T-helper 2 cell treated with Interferon-gamma antibody and Interleukin-4, amounts not matched to agents 100 ng/mL and 5 ng/mL, for 36 hours (primary cell): ENCODE results near the gene ANKRD55. TPM values are rescaled to one million over a fixed set of nuclear protein-coding genes. Genes with fewer than 3 reads are reported as not detected.
"Not testable (repeated sequence)": the region's sequence is repeated elsewhere in the genome, so short reads cannot be mapped to it uniquely, and the experiment has no call there.

Experiments
- intact Hi-C: fragments of 100-400 bp; cut with micrococcal nuclease; formaldehyde crosslinking; loops from one replicate; pipeline ENCODE4 v1.15.1; 2023
- total RNA-seq: library from RNA; stranded (reverse); gene quantifications from 2 replicates; pipeline ENCODE4 v1.2.3, GENCODE V29; 2022

The ANKRD55 gene
- total RNA-seq, 1 donor from 2014 or later, result 8.5 TPM

DNA sequence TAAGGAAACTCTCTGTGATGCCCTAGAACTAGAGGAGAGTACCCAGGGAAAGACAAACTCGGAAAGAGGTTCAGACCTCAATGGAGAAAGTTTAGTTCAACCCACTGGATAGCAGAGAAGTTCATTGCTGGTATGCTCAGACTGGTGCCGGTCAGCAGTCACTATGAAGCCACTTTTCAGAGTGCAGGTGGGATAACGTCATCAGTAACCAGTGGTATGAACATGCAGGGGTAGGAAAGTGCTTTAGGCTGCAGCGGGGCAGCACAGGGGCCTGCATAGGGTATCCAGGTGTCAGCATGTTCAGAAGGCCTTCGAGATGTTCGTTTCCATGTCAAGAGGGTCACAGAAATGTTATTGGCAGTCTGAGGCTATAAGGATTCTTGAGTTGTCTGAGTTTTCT lies 20.8 kb upstream of the ANKRD55 start:
- intact Hi-C loops, result no loop called here

DNA sequence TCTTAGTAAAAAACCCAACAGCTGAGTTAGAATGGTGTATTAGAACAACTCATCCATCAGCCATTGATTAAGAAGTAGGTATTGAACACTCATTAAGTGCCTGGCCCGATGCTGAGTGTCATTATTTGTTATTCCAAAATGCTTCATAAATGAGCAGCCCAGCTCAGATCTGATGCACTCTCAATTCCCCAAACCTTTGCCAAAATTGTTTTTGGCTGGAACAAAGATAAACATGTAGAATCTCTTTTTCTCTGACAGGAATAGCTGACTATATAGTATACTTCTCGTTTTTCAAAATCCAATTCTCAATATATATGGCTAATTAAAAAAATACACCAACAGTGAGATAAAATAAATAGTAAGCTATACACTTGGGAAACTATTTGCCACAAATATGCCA lies 20.0 kb upstream of the ANKRD55 start:
- intact Hi-C loops, result no loop called here

DNA sequence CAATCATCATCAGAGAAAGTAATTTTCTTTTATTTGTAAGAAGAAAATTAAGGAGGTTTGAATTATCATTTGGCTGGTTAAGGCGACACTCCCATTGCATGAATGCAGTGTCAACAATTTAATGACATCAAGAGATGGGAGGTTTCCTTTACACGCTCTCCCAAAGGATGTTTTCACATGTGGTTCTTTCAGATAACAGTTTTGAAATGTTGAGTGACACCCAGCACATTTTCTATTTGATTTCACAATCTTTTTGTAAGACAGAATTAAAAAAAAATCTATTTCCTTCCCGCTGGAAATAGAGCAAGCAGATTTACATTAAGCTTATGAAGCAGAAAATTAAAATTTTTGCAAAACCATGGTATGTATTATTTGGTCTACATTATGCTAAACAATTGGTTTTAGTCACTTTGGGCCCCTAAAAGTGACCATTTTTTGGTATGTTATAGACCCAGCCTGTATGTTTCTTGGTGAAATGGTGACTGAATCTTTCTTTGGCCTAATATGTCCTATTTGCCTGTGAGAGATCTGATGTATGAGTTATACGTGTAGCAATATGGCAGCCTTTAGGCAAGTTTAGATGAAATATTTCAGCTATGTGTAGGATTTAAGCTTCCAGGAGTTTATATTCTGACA lies 18.9 kb upstream of the ANKRD55 start:
- intact Hi-C loops, result no loop called here

DNA sequence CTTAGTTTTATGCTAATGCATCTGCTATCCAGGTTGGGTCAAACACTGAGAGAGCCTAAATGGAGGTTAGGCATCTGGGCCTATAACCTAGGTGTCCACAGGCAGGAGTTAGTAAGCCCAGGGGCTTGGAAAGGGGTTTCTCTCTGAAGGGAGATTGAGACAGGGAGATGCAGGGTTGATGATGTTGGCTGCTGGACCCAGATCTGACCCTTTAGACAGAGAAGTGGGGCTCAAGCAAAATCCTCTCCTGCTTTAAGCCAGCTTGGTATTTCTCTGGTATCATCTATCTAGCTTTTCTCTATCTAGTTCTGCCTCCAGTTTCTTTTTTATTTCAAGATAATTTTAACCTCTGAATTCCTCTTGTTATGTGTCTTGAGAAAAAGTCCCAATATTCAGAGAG lies 18.3 kb upstream of the ANKRD55 start:
- intact Hi-C loops, result no loop called here

DNA sequence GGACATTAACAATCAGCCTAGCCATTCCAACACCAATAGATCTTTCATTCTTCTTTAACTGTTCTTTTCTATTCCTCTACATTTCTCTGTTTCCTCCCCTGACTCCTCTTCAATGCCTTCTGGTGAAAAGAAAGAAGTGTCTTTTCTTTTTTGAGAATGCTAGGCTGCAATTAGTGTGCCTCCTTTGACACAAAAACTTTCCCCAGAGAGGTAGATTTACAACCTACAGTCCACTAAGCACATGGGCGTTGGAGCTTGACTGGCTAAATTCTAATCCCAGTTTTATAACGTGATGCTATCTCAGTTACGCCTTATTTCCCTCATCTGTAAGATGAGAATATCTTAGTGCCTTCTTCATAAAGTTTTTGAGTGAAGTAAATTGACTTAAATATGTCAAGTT lies 16.9 kb upstream of the ANKRD55 start:
- intact Hi-C loops, result no loop called here

DNA sequence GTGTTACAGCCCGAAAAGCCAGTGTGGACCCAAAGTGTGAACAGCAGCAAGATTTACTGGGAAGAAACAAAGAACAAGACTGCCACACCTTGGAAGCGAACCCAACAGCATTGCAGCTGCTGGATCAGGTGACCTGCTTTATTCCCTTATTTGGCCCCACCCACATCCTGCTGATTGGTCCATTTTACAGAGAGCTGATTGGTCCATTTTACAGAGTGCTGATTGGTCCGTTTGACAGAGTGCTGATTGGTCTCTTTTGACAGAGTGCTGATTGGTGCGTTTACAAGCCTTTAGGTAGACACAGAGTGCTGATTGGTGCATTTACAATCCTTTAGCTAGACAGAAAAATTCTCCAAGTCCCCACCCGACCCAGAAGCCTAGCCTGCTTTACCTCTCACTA lies 16.0 kb upstream of the ANKRD55 start:
- intact Hi-C loops, result not testable (repeated sequence)

DNA sequence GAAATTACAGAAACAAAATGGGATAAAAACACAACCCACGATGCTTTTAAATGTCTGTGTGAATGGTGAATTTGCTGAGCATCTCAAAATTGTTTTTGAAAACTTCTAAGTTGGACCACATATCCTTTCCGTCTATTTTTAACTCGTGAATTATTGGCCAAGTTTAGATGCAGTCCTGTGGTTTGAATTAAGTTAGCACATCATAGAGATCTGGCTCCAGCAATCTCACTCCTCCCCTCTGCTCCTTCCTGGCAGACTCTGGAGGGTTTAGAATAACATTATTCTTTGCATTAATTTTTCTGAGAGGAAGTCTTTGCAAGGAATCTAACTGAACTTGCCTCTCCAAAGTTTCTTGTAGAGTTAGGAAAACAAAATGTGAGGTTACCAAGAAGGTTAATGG lies 14.5 kb upstream of the ANKRD55 start:
- intact Hi-C loops, result no loop called here

DNA sequence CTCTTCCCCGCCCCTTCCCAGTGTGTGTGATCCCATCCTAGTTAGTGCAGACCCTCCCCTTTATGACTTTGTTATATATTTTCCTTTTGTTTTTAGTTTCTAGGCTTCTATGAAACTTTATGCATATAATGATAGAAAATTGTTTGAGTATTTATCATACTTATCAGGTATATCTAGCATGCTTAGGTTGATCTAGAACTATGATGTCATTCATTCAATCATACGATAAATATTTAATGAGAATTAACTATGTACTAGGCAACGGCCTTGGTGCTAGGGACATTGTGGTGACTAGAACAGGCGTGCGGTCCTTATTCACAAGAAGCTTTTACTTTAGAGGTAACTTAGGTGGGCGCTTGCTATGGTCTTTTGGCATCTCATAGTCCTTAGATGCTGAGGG lies 13.6 kb upstream of the ANKRD55 start:
- intact Hi-C loops, result no loop called here

DNA sequence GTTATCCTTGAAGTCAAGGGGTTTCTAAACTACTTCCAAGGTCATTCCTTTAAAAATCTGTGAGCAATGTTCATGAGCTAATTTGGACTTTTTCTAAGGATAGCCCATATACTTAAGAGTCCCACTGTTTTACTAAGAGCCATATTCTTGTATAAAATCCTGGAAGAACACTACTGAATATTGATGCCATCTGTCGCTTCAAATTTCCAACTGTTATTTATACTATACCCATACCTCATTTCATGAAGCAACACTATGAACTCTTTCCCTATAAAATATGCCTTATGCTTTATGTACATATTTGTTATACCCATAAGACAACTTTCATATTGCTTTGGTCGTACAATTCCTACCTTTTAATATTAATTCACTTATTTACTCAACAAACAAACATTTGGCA lies 12.4 kb upstream of the ANKRD55 start:
- intact Hi-C loops, result no loop called here

DNA sequence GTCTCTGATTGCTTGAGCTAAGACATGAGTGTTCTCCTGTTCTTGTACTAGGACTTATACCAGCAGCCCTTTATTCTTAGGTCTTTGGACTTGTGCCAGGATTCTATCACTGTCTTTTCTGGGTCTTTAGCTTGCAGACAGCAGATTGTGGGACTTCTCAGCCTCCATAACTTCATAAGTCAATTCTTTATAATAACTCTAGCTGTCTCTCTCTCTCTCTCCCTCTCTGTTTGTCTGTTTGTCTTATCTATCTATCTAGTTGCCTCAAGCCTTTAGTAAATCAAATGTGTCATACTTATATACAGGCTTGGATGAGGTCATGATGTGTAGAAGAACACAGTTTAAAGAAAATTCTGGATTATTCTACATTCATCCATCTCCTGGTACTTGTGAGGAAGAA lies 11.5 kb upstream of the ANKRD55 start:
- intact Hi-C loops, result no loop called here

DNA sequence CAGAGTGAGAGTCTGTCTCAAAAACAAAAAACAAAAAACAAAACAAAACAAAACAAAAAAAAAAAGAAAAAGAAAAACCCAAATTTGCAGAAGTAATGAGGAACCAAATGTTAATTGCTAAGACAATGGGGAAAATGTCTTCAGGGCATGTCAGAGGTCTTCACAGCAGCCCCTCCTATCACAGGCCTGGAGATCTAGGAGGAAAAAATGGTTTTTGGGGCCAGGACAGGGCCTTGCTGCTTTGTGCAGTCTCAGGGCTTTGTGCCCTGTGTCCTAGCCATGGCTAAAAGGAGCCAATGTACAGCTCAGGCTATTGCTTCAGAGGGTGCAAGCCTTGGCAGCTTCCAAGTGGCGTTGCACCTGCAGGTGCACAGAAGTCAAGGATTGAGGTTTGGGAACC lies 9.1 kb upstream of the ANKRD55 start:
- intact Hi-C loops, result not testable (repeated sequence)

DNA sequence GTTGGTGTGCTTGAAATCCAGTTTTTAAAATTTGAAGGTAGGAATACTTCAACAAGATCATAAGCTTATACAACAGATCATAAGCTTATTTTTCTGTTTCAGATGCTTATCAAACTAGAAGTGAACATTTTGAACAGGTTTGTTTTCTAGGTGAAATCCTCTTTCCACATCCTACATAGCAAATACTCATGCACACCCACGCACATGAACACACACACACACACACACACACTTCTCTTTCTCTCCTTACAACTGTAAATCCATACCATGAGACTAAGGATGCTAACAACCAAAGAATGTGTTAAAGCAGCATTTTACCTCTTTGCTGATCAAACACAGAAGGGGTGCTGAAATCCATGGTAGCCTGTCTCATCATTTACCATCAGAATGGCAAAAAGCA lies 592 bp downstream of the ANKRD55 start:
- intact Hi-C loops, result no loop called here

DNA sequence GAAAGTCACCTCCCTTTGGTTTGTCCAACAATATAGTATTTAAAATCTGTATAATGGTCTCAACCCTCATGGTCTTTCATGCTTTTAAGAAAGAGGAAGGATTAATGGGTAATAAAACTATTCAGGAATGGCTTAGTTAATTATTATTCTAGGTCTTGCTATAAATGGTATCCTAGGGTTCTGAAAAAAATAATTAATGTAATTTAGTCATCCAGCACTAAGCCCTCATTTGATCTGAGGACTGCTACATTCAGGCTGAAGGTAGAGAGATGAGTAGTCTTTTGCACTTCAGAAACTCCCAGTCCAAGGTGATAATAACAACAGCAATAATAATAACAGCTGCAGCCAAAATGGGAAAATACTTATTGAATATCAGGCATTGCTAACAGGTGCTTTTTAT lies 2.6 kb downstream of the ANKRD55 start:
- intact Hi-C loops, result no loop called here

DNA sequence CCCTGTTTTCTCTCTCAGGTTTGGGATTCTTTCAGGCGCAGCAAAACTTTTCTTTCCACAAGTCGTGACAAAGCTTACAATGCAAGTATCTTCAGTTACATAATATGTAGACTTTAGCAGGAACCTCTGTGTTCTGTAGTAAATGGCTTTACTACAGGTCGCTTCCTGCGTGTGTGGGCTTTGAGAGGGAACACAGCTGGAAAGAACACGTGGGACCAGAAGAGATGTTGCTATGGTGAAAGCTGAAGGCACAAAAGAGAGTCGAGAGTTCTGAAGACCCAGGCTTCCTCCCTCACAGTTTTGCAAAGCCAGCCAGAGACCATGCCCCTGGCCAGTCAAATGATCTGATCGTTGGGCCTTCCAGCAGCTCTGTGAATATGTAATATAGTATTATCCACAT lies 4.0 kb downstream of the ANKRD55 start:
- intact Hi-C loops, result no loop called here

DNA sequence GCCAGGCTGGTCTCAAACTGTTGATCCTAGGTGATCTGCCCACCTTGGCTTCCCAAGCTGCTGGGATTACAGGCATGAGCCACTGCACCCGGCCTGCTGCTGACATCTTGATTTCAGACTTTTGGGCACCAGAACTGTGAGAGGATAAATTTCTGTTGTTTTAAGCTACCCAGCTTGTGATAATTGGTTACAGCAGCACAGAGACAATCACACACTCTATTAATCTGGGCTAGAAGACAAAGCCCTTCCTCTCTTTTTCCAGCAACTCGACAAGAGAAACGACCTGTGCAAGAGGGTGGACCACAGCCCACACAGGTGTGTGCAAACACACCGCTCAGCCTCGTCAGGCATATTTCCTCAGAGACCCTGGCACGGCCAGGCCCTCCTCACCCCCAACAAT lies 4.5 kb downstream of the ANKRD55 start:
- intact Hi-C loops, result no loop called here

DNA sequence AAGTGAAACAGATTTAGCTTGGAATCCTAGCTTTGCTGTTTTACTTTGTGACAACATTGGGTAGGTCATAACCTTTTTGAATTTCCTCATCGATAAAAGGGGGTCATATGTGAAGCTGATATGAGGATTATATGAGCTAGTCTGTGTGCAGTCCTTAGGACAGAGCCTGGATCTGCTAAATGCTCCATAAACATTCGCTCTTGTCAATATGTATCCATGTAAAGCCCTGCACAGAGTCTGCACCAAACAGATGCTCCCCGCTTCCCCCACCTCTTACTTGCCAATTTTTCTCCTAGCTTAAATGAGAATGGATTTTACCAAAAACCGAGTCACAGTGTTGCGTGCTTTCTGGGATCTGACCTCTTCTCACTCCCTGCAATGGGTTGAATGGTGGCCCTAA lies 5.4 kb downstream of the ANKRD55 start:
- intact Hi-C loops, result no loop called here

DNA sequence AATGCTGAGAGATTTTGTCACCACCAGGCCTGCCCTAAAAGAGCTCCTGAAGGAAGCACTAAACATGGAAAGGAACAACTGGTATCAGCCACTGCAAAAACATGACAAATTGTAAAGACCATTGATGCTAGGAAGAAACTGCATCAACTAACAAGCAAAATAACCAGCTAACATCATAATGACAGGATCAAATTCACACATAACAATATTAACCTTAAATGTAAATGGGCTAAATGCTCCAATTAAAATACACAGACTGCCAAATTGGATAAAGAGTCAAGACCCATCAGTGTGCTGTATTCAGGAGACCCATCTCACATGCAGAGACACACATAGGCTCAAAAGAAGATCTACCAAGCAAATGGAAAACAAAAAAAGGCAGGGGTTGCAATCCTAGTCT lies 9.8 kb downstream of the ANKRD55 start:
- intact Hi-C loops, result not testable (repeated sequence)

DNA sequence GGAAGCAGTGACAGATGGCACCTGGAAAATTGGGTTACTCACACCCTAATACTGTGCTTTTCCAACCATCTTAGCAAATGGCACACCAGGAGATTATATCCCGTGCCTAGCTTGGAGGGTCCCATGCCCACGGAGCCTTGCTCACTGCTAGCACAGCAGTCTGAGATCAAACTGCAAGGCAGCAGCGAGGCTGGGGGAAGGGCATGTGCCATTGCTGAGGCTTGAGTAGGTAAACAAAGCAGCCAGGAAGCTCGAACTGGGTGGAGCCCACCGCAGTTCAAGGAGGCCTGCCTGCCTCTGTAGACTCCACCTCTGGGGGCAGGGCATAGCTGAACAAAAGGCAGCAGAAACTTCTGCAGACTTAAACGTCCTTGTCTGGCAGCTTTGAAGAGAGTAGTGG lies 11.5 kb downstream of the ANKRD55 start:
- intact Hi-C loops, result not testable (repeated sequence)

DNA sequence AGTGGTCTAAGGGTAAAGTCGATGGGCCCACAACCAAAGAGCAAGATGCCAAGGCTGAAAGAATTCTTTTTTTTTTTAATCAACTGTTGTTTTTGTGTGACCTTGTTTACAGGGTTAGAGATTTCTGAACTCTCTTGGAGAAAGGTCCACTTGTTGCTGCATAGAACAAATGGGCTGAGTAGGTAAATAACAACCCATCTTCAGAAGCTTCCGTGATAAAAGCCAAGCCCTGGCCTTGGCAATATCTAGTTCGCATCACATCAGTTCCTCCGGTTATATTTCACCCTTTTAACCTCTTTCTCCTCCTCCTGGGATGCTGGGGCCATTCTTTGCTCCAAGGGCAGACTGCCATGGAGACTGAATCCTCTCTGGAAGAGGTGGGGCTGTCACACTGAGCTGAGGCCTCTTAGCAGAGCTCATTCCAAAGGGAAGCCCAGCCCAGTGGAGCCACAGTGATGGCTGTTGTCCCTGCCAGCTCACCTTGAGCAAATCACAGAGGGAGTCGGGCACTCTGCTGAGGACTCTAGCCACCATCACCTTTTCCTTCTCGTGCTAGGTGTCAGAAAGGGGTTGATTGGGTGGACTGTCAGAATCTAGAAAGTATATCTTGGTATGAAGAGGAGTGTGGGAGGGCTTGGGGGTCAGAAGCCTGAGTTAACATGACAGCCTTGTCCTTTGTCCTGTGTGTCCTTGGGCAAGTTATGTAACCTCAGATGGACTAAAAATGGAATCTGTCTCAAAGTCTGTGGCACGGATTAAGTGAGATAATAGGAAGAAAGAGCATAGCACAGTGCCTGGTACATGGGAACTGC lies 17.9 kb downstream of the ANKRD55 start:
- intact Hi-C loops, result no loop called here

DNA sequence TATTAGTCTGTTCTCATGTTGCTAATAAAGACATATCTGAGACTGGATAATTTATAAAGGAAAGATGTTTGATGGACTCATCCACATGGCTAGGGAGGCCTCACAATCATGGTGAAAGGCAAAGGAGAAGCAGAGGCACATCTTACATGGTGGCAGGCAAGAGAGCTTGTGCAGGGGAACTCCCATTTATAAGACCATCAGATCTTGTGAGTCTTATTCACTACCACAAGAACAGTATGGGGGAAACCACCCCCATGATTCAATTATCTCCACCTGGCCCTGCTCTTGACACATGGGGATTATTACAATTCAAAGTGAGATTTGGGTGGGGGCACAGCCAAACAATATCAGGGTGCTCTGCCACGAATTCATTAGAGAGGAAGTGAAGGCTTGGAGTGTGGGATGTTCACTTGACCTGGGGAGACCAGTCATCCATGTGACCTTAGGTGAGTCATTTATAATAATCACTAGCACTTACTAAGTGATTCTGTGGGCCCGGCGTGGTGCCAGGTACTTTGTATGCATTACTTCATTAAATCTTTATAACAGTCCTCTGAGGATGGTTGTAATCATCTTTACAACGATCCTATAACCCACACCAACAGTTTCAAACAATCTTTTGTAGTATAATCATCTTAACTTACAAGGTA lies 19.1 kb downstream of the ANKRD55 start:
- intact Hi-C loops, result not testable (repeated sequence)

DNA sequence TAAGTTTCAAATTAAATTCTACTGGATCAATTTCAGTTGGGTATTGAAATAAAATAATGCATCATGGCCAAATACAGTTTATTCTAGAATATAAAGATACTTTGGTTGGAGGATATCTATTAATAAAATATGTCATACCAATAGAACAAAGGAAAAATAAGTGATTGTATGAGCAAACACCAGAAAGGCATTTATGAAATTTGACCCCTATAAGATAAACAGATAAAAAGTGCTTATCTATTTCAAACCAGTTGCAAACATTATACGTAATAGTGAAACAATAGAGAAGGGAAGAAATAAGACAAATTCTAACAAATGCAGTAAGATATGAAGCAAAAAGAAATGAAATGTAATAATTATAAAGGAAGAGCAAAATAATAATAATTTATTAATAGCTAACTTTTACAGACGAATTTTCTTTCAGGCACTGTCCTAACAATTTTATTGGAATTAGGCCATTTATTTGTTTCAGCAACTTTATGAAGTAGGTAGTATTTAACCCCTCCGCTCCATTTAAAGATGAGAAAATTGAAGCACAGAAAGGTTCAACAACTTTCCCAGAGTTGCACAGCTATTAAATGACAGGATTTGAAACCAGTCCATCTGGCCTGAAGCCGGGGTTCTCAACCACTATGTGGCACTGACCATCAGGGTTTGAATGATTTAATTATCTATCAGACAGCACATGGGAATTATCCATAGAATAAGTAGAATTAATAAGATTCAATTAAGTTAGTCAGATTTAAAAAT lies 20.8 kb downstream of the ANKRD55 start:
- intact Hi-C loops, result no loop called here

DNA sequence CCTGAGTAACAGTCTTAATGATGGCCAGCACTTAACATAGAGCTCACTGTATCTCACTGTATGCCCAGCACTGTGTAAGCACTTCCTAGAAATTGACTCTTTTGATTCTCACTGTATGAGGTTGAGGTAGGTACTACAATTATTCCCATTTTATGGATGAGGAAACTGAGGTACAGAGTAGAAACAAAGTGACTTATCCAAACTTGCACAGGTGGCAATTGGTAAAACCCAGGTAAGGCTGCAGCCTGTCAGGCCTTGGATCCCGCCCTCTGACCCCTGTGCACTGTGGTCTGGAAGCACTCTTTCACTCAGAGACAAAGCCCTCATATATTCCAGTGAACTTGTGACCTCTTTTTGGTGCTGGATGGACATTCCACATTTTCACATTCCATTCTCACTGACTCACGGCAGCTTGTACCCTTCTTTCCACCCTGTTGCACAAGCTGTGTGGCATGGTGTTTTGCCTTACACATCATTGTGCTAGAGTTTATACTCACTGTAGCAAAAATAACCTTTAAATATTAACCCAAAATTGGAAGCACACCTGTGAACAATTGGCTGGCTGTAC lies 21.7 kb downstream of the ANKRD55 start:
- intact Hi-C loops, result no loop called here
